HL-60 (cell line): Measurements from ENCODE around the gene KRT31.

Experiments
- DNase-seq, 2 experiments: peaks; one replicate each; pipeline ENCODE4 v3.0.0-alpha.2; 2010 to 2020; ENCODE audit warnings: low read depth in 1 of 2, low spot score in 1 of 2
- H3K27ac ChIP-seq: fragments of 250-450 bp; sonication (Bioruptor Pico); replicated peaks from 2 replicates; pipeline ENCODE4 v1.5.1; 2020; ENCODE audit warnings: mild to moderate bottlenecking, moderate library complexity
- H3K27me3 ChIP-seq: fragments of 250-450 bp; sonication (Bioruptor Pico); 2 replicates; pipeline ENCODE4 v1.5.1; 2021; ENCODE audit warnings: mild to moderate bottlenecking, moderate library complexity; ENCODE audit not compliant: insufficient read depth, poor library complexity, severe bottlenecking
- H3K4me3 ChIP-seq: replicated peaks from 2 replicates; pipeline ENCODE4 v1.5.1; 2011; ENCODE audit warnings: mild to moderate bottlenecking, control low read depth, low read length; ENCODE audit not compliant: insufficient read depth
- GABPA ChIP-seq: IDR thresholded peaks from 2 replicates; pipeline ENCODE4 v1.6.1; 2012; ENCODE audit warnings: low read depth
- POLR2AphosphoS5 ChIP-seq: IDR thresholded peaks from 2 replicates; pipeline ENCODE4 v1.6.1; 2012; ENCODE audit warnings: low read depth
- SPI1 ChIP-seq: IDR thresholded peaks from 2 replicates; pipeline ENCODE4 v1.6.1; 2012; ENCODE audit warnings: low read depth, mild to moderate bottlenecking, borderline replicate concordance
- TF ChIP-seq, protein P1 (sequence below): IDR thresholded peaks from 2 replicates; pipeline ENCODE4 v1.6.1; 2012; ENCODE audit warnings: low read depth; ENCODE audit not compliant: insufficient replicate concordance
- TF ChIP-seq, protein P2 (sequence below): IDR thresholded peaks from one replicate; pipeline ENCODE4 v1.5.1; 2011; ENCODE audit warnings: low read length, control low read depth, inconsistent platforms; ENCODE audit not compliant: insufficient read depth

The KRT31 gene

GRCh38 chr17:41417576-41418015 is 20.2 kb upstream of the KRT31 start:
- TF ChIP-seq, protein P1, sequence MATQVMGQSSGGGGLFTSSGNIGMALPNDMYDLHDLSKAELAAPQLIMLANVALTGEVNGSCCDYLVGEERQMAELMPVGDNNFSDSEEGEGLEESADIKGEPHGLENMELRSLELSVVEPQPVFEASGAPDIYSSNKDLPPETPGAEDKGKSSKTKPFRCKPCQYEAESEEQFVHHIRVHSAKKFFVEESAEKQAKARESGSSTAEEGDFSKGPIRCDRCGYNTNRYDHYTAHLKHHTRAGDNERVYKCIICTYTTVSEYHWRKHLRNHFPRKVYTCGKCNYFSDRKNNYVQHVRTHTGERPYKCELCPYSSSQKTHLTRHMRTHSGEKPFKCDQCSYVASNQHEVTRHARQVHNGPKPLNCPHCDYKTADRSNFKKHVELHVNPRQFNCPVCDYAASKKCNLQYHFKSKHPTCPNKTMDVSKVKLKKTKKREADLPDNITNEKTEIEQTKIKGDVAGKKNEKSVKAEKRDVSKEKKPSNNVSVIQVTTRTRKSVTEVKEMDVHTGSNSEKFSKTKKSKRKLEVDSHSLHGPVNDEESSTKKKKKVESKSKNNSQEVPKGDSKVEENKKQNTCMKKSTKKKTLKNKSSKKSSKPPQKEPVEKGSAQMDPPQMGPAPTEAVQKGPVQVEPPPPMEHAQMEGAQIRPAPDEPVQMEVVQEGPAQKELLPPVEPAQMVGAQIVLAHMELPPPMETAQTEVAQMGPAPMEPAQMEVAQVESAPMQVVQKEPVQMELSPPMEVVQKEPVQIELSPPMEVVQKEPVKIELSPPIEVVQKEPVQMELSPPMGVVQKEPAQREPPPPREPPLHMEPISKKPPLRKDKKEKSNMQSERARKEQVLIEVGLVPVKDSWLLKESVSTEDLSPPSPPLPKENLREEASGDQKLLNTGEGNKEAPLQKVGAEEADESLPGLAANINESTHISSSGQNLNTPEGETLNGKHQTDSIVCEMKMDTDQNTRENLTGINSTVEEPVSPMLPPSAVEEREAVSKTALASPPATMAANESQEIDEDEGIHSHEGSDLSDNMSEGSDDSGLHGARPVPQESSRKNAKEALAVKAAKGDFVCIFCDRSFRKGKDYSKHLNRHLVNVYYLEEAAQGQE: no peak
- no peak for TF ChIP-seq POLR2AphosphoS5
- TF ChIP-seq, protein P2, sequence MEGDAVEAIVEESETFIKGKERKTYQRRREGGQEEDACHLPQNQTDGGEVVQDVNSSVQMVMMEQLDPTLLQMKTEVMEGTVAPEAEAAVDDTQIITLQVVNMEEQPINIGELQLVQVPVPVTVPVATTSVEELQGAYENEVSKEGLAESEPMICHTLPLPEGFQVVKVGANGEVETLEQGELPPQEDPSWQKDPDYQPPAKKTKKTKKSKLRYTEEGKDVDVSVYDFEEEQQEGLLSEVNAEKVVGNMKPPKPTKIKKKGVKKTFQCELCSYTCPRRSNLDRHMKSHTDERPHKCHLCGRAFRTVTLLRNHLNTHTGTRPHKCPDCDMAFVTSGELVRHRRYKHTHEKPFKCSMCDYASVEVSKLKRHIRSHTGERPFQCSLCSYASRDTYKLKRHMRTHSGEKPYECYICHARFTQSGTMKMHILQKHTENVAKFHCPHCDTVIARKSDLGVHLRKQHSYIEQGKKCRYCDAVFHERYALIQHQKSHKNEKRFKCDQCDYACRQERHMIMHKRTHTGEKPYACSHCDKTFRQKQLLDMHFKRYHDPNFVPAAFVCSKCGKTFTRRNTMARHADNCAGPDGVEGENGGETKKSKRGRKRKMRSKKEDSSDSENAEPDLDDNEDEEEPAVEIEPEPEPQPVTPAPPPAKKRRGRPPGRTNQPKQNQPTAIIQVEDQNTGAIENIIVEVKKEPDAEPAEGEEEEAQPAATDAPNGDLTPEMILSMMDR: peak; percentile 10
- DNase-seq: no peak
- no peak overlapping the region for H3K27ac ChIP-seq
- H3K27me3 ChIP-seq: no peaks in the 10 kb centered on the region
- H3K4me3 ChIP-seq: no peak overlapping the region

DNA sequence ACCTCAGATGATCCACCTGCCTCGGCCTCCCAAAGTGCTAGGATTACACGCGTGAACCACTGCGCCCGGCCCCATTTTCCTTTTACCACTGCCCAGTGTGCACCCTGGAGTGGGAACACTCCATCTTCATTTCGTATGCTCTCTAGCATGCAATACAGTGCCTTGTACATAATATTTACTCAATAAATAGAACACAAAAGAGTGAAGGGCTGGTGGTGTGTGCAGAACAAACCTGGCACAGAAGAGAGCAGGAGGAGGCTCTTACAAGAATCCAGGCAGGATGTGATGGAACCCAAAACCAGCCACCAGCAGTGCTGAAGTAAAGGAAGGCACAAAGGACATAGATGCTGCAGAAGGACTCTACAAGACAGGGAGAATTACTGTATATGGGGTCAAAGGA is 19.7 kb upstream of the KRT31 start:
- TF ChIP-seq, protein P2: no peak
- TF ChIP-seq SPI1: no peak
- TF ChIP-seq, protein P1: no peak
- no peak for TF ChIP-seq POLR2AphosphoS5
- no peak for TF ChIP-seq GABPA
- Histone ChIP-seq H3K4me3 (no peak overlapping the region), H3K27ac (no peak overlapping the region), H3K27me3 (no peaks in the 10 kb centered on the region)
- DNase-seq: no peak

DNA sequence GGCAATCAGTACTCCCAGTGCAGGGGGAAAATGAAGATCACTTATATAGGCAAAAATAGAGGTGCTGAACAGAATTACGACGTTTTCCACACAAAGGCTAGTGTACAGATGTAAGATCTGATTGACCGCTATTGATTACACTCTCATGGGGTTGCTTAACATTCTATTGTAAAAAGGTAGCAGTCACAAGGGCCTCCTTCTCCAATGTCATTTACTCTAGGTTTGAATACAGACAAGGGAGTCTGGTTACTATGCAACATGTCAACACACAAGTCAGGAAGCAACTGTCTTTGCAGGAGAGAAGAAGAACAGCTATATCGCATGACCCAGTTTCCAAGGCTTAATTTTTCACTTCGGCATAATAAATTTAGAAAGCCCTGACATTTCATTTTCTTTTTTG is 19.1 kb upstream of the KRT31 start:
- no peaks in the 10 kb centered on the region for H3K27me3 ChIP-seq
- no peak for DNase-seq
- H3K27ac ChIP-seq: no peak overlapping the region
- H3K4me3 ChIP-seq: no peak overlapping the region
- TF ChIP-seq, protein P1: no peak
- TF ChIP-seq SPI1 (no peak), GABPA (no peak), POLR2AphosphoS5 (no peak)
- TF ChIP-seq, protein P2: no peak
